CD4-positive, alpha-beta T cell treated with Interferon gamma for 1 hour (primary cell): ENCODE data around the gene ABCA2.
A peak's percentile ranks its signal among the peaks of the same experiment; 100 is the strongest.

ENCODE experiments used
- DNase-seq: peaks from one replicate; pipeline ENCODE4 v3.0.0-alpha.2; 2020

ABCA2 gene

GRCh38 chr9:136977223-136977622 is 50.8 kb downstream of the ABCA2 start, which contains the start of gene PTGDS:
TSS of gene PTGDS (plus strand) at chr9:136977504. CDS start at chr9:136977579, 75 bp downstream.
- no peak for DNase-seq

GRCh38 chr9:136975644-136976043 is 52.4 kb downstream of the ABCA2 start:
- peak; percentile 40 for DNase-seq

GRCh38 chr9:136974817-136975535 is 53.1 kb downstream of the ABCA2 start:
- DNase-seq: no peak

GRCh38 chr9:136973618-136974617 is 54.1 kb downstream of the ABCA2 start:
- no peak for DNase-seq

GRCh38 chr9:136972743-136973142 is 55.3 kb downstream of the ABCA2 start:
- DNase-seq: no peak

GRCh38 chr9:136972335-136972734 is 55.7 kb downstream of the ABCA2 start:
- no peak for DNase-seq

- no peak for DNase-seq
These were observed 56.3 kb downstream of the ABCA2 start for GRCh38 chr9:136971746-136972145.

- no peak for DNase-seq
These were observed 57.7 kb downstream of the ABCA2 start for GRCh38 chr9:136970361-136970760.

- DNase-seq: no peak
These were observed 58.3 kb downstream of the ABCA2 start for GRCh38 chr9:136969774-136970173.

GRCh38 chr9:136969150-136969549 is 58.9 kb downstream of the ABCA2 start:
- no peak for DNase-seq

GRCh38 chr9:136968333-136969127 is 59.5 kb downstream of the ABCA2 start:
- DNase-seq: no peak

GRCh38 chr9:136965771-136966484 is 62.1 kb downstream of the ABCA2 start:
- DNase-seq: peak; percentile 53

GRCh38 chr9:136964833-136965422 is 63.1 kb downstream of the ABCA2 start:
- no peak for DNase-seq

- DNase-seq: no peak
These were observed 63.8 kb downstream of the ABCA2 start for GRCh38 chr9:136964171-136964689.

GRCh38 chr9:136963751-136964150 is 64.3 kb downstream of the ABCA2 start:
- DNase-seq: no peak

GRCh38 chr9:136963341-136963740 is 64.7 kb downstream of the ABCA2 start:
- DNase-seq: no peak

GRCh38 chr9:136962701-136963248 is 65.3 kb downstream of the ABCA2 start:
- no peak for DNase-seq

- DNase-seq: no peak
These were observed 65.9 kb downstream of the ABCA2 start for GRCh38 chr9:136962163-136962562.

- DNase-seq: no peak
These were observed 66.6 kb downstream of the ABCA2 start for GRCh38 chr9:136961279-136962065.

GRCh38 chr9:136960938-136961275 is 67.1 kb downstream of the ABCA2 start:
- DNase-seq: no peak
